Measurements from ENCODE around the gene DNAJC19. TPM values are rescaled to one million over a fixed set of nuclear protein-coding genes. Genes with fewer than 3 reads are reported as not detected.
"Not testable (repeated sequence)": the region's sequence is repeated elsewhere in the genome, so short reads cannot be mapped to it uniquely, and the experiment has no call there.

The DNAJC19 gene
- polyA plus RNA-seq = 93.3 TPM

DNA sequence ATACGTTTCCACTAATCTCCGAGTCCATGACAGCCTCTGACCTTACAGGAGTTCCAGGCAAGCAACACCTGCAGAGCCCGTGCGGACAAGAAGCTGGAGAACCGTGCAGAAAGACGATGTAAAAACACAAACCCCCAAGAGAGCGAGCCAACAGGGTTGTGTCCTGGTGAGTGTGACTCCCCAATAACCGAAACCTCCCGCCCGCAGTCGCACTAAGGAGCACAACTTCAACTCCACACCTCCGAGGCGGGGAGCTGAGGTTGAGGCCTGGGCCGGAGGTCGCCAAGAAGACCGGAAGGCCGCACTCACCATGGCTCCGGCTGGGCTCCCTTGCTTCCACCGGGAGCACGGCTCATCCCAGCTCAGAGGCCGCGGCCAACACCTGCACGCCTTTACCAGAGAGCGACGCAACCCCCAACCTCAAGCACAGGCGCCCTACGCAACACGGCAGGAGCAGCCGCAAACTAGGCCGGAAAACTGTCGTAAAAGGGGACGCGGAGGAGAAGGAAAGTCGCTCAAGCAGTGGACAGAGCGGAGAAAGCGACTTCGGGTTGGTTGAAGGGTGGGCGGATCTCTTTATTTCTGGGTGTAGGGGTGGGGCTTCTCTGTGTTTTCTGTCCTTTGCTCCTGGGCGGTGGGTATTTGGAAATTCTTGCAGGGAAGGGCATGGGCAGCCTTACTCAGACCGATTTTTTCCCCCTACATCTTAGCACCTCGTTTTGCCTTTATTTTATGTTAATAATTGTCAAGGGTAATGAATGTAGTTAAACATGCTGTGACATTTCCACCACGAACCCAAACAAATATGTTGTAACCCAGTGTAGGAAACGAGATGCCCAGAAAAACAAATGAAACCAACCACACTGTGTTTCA is at the start of gene DNAJC19:
Gene DNAJC19, minus strand, starts transcription at position 446 of the 873 bp plus-strand sequence. Its CDS starts 134 bp downstream, at position 312.
- peaks cover 17 to 25% (median 18%) of the 10 kb centered on the region in 3 donors for H3K4me1 Mint-ChIP-seq

DNA sequence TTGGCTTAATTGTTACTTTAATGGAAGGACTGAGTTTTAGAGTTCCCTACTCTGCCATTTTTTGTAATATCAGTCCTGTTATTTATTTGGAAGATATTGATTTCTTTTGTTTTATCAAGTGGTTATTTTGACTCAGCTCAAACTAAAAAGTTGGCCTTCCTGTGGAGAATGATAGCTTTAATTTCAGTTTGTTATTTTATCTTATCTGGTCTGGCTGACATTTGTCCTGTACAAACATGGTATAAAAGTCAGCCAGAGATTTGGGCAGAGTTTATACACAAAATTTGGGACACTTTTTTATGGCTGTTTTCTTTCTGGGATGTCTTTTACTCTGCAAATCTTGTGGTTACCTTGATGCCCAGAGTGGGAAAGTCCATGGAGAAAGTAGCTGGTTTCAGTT is 41.4 kb upstream of the DNAJC19 start:
- no peak overlapping the region for H3K4me3 Mint-ChIP-seq
- peaks cover 3 to 13% (median 6%) of the 10 kb centered on the region in 3 donors for H3K9me3 Mint-ChIP-seq
- H3K4me1 Mint-ChIP-seq = peaks cover 0 to 2% (median 0%) of the 10 kb centered on the region in 3 donors
- no peaks in the 10 kb centered on the region for H3K36me3 Mint-ChIP-seq
- peaks cover 2% of the 10 kb centered on the region for H3K27me3 Mint-ChIP-seq
- no peak overlapping the region for H3K27ac Mint-ChIP-seq

More for the DNA sequence above, at the start of gene DNAJC19:
- Mint-ChIP-seq H3K27me3 (peaks cover 1% of the 10 kb centered on the region), H3K27ac (peak within 1 kb of the TSS; percentile 82 to 99 (median 98)), H3K4me3 (peak within 1 kb of the TSS; percentile 95 to 99 (median 97)), H3K36me3 (peaks cover 4% of the 10 kb centered on the region), H3K9me3 (no peaks in the 10 kb centered on the region)

GRCh38 chr3:181025204-181025603 is 35.7 kb upstream of the DNAJC19 start:
- Mint-ChIP-seq H3K9me3 (peaks cover 7 to 20% (median 11%) of the 10 kb centered on the region in 3 donors), H3K27ac (no peak overlapping the region), H3K36me3 (peaks cover 3% of the 10 kb centered on the region), H3K27me3 (no peaks in the 10 kb centered on the region), H3K4me3 (no peak overlapping the region), H3K4me1 (no peaks in the 10 kb centered on the region)

DNA sequence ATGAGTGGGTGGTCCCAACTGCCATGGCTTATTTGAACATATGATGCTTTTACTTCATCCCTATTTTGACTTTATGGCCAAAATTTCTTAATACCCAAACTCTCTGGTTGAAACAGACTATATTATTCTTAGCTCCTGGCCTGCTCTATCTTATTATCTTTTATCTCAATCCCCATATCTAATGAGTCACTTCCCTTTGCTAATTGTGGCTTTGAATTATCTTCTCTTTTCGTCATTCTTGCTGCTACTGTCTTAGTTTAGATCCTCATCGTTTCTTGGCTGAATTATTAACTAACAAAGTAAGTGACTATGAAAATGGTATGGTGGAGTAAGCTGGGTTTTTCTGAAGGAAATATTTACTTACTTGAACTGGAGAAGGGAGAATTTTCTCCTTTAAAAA is 28.2 kb upstream of the DNAJC19 start:
- H3K4me3 Mint-ChIP-seq = peak overlapping the region in 1 of 4 donors; percentile 10
- no peaks in the 10 kb centered on the region for H3K4me1 Mint-ChIP-seq
- H3K9me3 Mint-ChIP-seq = peaks cover 0 to 2% (median 0%) of the 10 kb centered on the region in 3 donors
- no peak overlapping the region for H3K27ac Mint-ChIP-seq
- peaks cover 3% of the 10 kb centered on the region for H3K27me3 Mint-ChIP-seq
- H3K36me3 Mint-ChIP-seq = no peaks in the 10 kb centered on the region

DNA sequence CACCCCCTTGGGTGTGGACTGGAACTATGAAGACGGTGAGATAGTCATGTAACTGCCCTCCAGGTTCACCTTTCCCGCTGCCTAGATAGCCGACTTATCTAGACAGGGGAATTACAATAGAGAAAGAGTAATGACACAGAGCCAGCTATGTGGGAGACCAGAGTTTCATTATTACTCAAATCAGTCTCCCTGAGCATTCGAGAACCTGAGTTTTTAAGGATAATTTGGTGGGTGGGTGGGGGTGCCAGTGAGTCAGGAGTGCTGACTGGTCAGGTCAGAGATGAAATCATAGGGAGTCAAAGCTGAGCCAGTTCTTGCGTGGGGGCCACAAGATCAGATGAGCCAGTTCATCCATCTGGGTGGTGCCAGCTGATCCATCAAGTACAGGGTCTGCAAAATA is 19.7 kb upstream of the DNAJC19 start:
- peaks cover 2 to 8% (median 7%) of the 10 kb centered on the region in 3 donors for H3K9me3 Mint-ChIP-seq
- H3K36me3 Mint-ChIP-seq = peaks cover 2% of the 10 kb centered on the region
- H3K4me1 Mint-ChIP-seq = peaks cover 0 to 2% (median 0%) of the 10 kb centered on the region in 3 donors
- H3K27ac Mint-ChIP-seq = peak overlapping the region in 1 of 3 donors; percentile 3
- no peaks in the 10 kb centered on the region for H3K27me3 Mint-ChIP-seq
- no peak overlapping the region for H3K4me3 Mint-ChIP-seq

GRCh38 chr3:181008796-181009195 is 19.3 kb upstream of the DNAJC19 start:
- no peaks in the 10 kb centered on the region for H3K27me3 Mint-ChIP-seq
- H3K4me3 Mint-ChIP-seq = no peak overlapping the region
- peak overlapping the region in 1 of 3 donors; percentile 3 for H3K27ac Mint-ChIP-seq
- peaks cover 0 to 2% (median 0%) of the 10 kb centered on the region in 3 donors for H3K4me1 Mint-ChIP-seq
- H3K36me3 Mint-ChIP-seq = peaks cover 2% of the 10 kb centered on the region
- H3K9me3 Mint-ChIP-seq = peaks cover 2 to 8% (median 7%) of the 10 kb centered on the region in 3 donors

DNA sequence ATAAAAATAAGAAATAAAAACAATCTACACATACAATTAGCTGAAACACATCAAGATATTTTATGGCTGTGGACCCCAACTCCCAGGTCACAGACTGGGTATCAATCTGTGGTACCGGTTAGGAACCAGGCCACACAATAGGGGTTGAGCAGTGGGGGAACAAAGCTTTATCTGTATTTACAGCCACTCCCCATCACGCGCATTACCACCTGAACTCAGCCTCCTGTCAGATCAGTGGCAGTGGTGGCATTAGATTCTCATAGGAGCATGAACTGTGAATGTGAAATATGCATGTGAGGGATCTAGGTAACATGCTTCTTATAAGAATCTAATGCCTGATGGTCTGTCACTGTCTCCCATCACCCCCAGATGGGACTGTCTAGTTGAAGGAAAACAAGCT is 17.7 kb upstream of the DNAJC19 start:
- Mint-ChIP-seq H3K27ac (no peak overlapping the region), H3K36me3 (peaks cover 4% of the 10 kb centered on the region), H3K27me3 (no peaks in the 10 kb centered on the region), H3K4me1 (no peaks in the 10 kb centered on the region), H3K9me3 (peaks cover 4 to 12% (median 12%) of the 10 kb centered on the region in 3 donors), H3K4me3 (no peak overlapping the region)

DNA sequence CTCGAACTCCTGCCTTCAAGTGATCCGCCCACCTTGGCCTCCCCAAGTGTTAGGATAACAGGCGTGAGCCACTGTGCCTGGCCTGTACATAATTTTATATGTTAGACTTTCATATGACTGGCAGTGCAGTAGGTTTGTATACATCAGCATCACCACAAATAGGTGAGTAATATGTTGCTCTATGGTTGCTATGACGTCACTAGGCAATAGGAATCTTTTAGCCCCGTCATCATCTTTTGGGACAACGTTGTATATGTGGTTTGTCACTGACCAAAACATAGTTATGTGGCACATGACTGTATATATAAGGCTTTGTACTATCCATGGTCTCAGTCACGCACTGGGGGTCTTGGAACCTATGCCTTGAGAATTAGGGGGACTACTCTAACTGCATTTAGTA is 17.0 kb upstream of the DNAJC19 start:
- H3K4me3 Mint-ChIP-seq = no peak overlapping the region
- peaks cover 7 to 12% (median 10%) of the 10 kb centered on the region in 3 donors for H3K9me3 Mint-ChIP-seq
- H3K27ac Mint-ChIP-seq = no peak overlapping the region
- H3K27me3 Mint-ChIP-seq = no peaks in the 10 kb centered on the region
- H3K36me3 Mint-ChIP-seq = peaks cover 7% of the 10 kb centered on the region
- no peaks in the 10 kb centered on the region for H3K4me1 Mint-ChIP-seq

- H3K27me3 Mint-ChIP-seq, H3K4me1 Mint-ChIP-seq: not testable (repeated sequence)
These were observed 13.9 kb upstream of the DNAJC19 start for GRCh38 chr3:181003469-181003868.

DNA sequence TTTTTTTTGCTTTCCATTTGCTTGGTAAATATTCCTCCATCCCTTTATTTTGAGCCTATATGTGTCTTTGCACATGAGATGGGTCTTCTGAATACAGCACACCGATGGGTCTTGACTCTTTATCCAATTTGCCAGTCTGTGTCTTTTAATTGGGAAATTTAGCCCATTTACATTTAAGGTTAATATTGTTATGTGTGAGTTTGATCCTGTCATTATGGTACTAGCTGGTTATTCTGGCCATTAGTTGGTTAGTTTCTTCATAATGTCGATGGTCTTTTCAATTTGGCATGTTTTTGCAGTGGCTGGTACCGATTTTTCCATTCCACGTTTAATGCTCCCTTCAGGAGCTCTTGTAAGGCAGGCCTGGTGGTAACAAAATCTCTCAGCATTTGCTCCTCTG is 12.8 kb upstream of the DNAJC19 start:
- not testable (repeated sequence) for H3K36me3 Mint-ChIP-seq, H3K27ac Mint-ChIP-seq, H3K4me3 Mint-ChIP-seq, H3K4me1 Mint-ChIP-seq, H3K27me3 Mint-ChIP-seq
- H3K9me3 Mint-ChIP-seq = peaks cover 7 to 22% (median 21%) of the 10 kb centered on the region in 3 donors

More at GRCh38 chr3:181003469-181003868, 13.9 kb upstream of the DNAJC19 start:
- not testable (repeated sequence) for H3K36me3 Mint-ChIP-seq, H3K4me3 Mint-ChIP-seq, H3K27ac Mint-ChIP-seq
- H3K9me3 Mint-ChIP-seq = peaks cover 7 to 22% (median 21%) of the 10 kb centered on the region in 3 donors

DNA sequence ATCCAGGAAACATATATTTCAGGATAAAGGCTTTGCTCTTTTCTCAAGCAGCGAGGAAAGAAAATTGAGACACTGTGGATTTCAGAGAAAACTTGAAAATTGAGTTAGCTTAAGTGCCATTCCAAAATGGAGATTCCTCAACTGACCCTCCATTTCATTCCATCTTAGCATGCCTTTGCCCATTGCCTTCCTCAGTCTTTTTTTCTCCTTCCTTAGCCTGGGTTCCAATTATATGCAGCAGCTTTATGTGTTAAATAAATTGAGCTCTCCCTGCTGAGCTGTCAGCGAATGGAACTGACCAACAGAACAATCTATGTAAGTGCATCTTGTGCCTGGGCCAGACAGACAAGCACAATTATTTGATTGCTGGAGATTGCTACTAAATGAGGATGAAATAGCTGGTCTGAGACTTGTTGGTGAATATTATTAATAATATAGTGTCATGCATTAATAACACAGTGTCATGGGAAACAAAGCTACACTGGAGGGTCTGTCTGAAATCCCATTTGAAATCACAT is 6.9 kb upstream of the DNAJC19 start:
- Mint-ChIP-seq H3K4me3 (no peak overlapping the region), H3K36me3 (peaks cover 6% of the 10 kb centered on the region), H3K27me3 (peaks cover 5% of the 10 kb centered on the region), H3K27ac (no peak overlapping the region), H3K4me1 (peaks cover 0 to under 1% (median under 1%) of the 10 kb centered on the region in 3 donors), H3K9me3 (peaks cover 0 to 12% (median 11%) of the 10 kb centered on the region in 3 donors)

DNA sequence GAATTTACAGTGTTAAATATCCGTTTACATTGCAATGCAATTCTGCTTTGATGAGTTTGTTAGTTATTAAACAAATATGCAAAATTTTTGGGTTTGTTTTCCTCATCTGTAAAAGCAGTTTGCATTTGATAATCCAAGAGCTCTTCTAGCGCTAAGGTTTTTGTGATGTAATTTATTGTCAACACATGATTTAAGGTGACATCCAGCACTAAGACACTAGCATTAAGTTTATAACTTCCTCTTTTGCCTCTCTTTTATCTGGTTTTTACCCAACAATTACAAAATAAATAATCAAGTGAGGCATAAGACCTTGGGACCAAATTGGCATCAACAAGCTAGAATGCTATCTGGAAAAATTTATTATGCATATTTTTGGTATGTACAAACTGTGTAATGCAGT is 969 bp upstream of the DNAJC19 start:
- Mint-ChIP-seq H3K27ac (peak overlapping the region; percentile 10 to 99 (median 98)), H3K4me3 (peak overlapping the region; percentile 95 to 99 (median 97)), H3K27me3 (peaks cover 1% of the 10 kb centered on the region), H3K36me3 (peaks cover 4% of the 10 kb centered on the region), H3K4me1 (peaks cover 17 to 25% (median 18%) of the 10 kb centered on the region in 3 donors), H3K9me3 (no peaks in the 10 kb centered on the region)

- peak overlapping the region in 1 of 4 donors; percentile 19 for H3K4me3 Mint-ChIP-seq
- peaks cover 17 to 30% (median 22%) of the 10 kb centered on the region in 3 donors for H3K4me1 Mint-ChIP-seq
These were observed 2.2 kb downstream of the DNAJC19 start for GRCh38 chr3:180987344-180987743.

DNA sequence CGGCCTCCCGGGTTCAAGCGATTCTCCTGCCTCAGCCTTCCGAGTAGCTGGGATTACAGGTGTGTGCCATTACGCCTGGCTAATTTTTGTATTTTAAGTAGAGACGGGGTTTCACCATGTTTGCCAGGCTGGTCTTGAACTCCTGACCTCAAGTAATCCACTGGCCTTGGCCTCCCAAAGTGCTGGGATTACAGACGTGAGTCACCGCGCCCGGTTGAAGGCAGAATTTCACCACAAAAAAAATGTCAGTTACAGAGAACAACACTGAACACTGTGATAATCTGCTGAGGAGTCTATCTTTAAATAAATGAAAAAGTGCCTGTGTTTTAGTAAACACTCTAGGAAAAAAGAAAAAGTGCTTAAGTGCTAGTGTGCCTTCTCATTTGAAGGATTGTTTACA is 3.2 kb downstream of the DNAJC19 start:
- Mint-ChIP-seq H3K4me3 (peak overlapping the region in 1 of 4 donors; percentile 49), H3K4me1 (peaks cover 16 to 29% (median 21%) of the 10 kb centered on the region in 3 donors)
- not testable (repeated sequence) for H3K27ac Mint-ChIP-seq, H3K36me3 Mint-ChIP-seq, H3K9me3 Mint-ChIP-seq, H3K27me3 Mint-ChIP-seq

More at GRCh38 chr3:180987344-180987743, 2.2 kb downstream of the DNAJC19 start:
- no peaks in the 10 kb centered on the region for H3K9me3 Mint-ChIP-seq
- no peaks in the 10 kb centered on the region for H3K36me3 Mint-ChIP-seq
- peak overlapping the region in 2 of 3 donors; percentile 30 to 80 for H3K27ac Mint-ChIP-seq
- no peaks in the 10 kb centered on the region for H3K27me3 Mint-ChIP-seq

DNA sequence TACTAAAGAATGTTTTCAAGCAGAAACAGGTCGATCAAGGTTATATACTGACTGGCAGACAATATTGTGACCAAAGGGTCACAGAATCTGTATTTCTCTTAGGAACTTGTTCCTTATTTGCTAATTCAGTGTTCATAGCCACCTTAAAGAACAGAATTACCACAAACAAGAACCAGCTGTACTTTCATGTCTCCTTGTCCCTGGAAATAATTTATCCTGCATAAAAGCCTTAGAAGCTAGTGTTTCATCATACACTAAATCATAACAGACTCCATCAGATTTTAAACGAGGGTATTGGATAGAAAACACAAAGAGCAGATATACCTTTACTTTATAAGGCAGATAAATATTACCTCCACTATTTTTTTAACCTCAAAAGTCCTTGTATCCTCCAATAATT is 6.4 kb downstream of the DNAJC19 start:
- H3K4me3 Mint-ChIP-seq = no peak overlapping the region
- H3K27ac Mint-ChIP-seq = peak overlapping the region in 1 of 3 donors; percentile 81
- no peaks in the 10 kb centered on the region for H3K36me3 Mint-ChIP-seq
- peaks cover 4 to 14% (median 4%) of the 10 kb centered on the region in 3 donors for H3K4me1 Mint-ChIP-seq
- H3K9me3 Mint-ChIP-seq = no peaks in the 10 kb centered on the region
- no peaks in the 10 kb centered on the region for H3K27me3 Mint-ChIP-seq
